Right cardiac atrium (tissue), 5 donors: ENCODE results near the gene TEAD4. TPM values are rescaled to one million over a fixed set of nuclear protein-coding genes. Genes with fewer than 3 reads are reported as not detected.

ENCODE experiments used
- ATAC-seq, 2 donors: fragments of 200-7000 bp; cut with Tn5 transposase; one replicate each; pipeline versions ENCODE4 v1.8.0 to v1.9.1; 2020; ENCODE audit warnings: moderate library complexity in 2 of 2, mild to moderate bottlenecking in 1 of 2
- DNase-seq, 3 donors: peaks; one replicate each; pipeline ENCODE4 v3.0.0-alpha.2; 2020
- H3K27ac ChIP-seq: one replicate; pipeline ENCODE4 v1.5.1; 2013; ENCODE audit warnings: mild to moderate bottlenecking, low read length, control low read depth, moderate library complexity
- H3K27me3 ChIP-seq: one replicate; pipeline ENCODE4 v1.6.1; 2013; ENCODE audit not compliant: control insufficient read depth, insufficient read depth
- H3K4me1 ChIP-seq: one replicate; pipeline ENCODE4 v1.6.1; 2013; ENCODE audit warnings: low read length; ENCODE audit not compliant: control insufficient read depth, insufficient read depth
- H3K4me3 ChIP-seq: one replicate; pipeline ENCODE4 v1.5.1; 2013; ENCODE audit warnings: low read length, control low read depth
- H3K9me3 ChIP-seq: one replicate; pipeline ENCODE4 v1.6.1; 2013; ENCODE audit warnings: low read length; ENCODE audit not compliant: control insufficient read depth
- WGBS: extraction: QIAGEN DNeasy Blood & Tissue Kit; methylation state at CpG from one replicate; pipeline ENCODE4 v1.1.7; 2013; 5-methylcytosine and 5-hydroxymethylcytosine counted together
- intact Hi-C, 4 donors: fragments of 100-400 bp; cut with DNase I; formaldehyde crosslinking; loops; one replicate each; pipeline versions ENCODE4 v1.11.0 to v1.14.0; 2022 to 2023
- polyA plus RNA-seq: library from polyadenylated mRNA; stranded (reverse); fragments of 200-250 nt; gene quantifications from one replicate; pipeline ENCODE4 v1.2.3, GENCODE V29; 2013
- total RNA-seq, 4 donors: library from RNA; stranded (reverse); fragmentation: NEBNext Ultra II Directional; extraction: Animal tissue kit (Norgen Biotek cat#: 25700); gene quantifications; one replicate each; pipeline ENCODE4 v1.2.1, GENCODE V29; 2021
- donor health status: healthy with polysubstance abuse.
- donor health status: DM: no; HTN: yes; CAD: no.
- donor health status: DM: no; HTN: no; CAD: no.
- donor health status: DM: no; HTN: yes; CAD: no; lungs with severe emphysema.
- donor health status: DM: yes; HTN: yes; CAD: no.

Gene TEAD4
- total and polyA plus RNA-seq, 5 donors, result 9.6 to 22.9 (median 11.6) TPM

DNA sequence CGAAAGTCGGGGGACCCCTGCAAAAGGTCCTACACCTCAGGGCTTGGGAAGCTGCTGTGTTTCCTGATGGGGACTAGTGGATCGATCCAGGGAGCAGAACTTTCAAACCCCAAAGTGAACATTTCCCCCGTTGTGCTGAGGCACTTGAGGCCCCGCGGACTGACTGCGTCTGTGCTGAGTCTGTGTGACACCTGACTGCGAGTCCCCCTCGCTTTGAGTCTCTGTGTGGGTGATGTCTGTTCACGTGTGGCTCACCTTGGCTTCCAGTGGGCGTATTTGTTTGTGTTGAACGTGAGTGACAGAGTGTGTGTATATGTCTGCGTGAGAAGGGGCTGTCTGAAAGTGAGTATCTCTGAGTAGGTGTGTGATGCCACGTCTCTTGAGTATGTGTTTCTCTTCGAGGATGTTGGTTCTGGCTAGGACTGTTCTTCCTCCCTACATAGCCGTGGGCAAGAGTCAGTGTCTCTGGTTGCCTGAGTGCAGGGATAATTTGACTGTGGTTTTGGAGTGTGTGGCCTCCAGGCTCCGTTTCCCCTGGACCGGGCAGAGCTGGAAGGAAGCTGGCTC is 1.3 kb downstream of the TEAD4 start:
- Histone ChIP-seq H3K27me3 (no peaks in the 10 kb centered on the region), H3K4me3 (peak overlapping the region; percentile 72), H3K4me1 (peaks cover 8% of the 10 kb centered on the region), H3K27ac (peak overlapping the region; percentile 6), H3K9me3 (no peaks in the 10 kb centered on the region)
- intact Hi-C loops, result loop anchor here in 2 of 4 donors (10.0 kb wide), 1 partner anchor 74 kb away; no protein-coding TSS in a partner anchor
- 25% methylated on average over 18 of the region's 18 CpGs for WGBS
- ATAC-seq, result no peak
- no peak for DNase-seq

DNA sequence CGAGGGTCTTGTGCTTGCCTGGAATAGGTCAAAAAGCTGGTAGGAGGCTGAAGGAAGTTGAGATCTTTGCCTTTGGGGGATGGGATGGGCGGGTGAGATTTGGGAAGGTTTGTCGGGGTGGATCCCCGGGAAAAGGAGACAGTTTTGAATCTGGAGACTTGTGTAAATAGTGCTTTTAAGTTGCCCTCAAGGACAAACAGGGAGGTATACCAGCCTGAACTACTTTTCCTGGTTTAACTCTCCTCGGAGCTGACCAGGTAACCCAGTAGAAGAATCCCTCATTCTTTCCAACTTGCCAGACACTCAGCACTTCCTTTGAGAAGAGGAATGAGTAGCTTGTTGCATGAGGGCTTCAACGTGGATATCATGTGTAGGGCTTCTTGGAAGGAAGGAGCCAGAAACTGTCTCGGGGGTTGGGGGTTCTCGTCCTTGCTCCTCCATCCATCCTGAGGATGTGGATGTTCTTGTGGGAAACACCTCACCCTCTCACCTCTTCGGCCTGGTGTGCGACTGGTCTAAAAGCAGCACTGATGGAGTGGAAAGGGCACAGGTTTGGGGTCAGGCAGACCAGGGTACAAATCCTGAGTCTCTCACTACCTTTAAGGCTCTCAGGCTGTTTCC is 1.9 kb downstream of the TEAD4 start:
- Histone ChIP-seq H3K27ac (peak overlapping the region; percentile 6), H3K4me3 (peak overlapping the region; percentile 72), H3K4me1 (peaks cover 8% of the 10 kb centered on the region), H3K27me3 (no peaks in the 10 kb centered on the region), H3K9me3 (no peaks in the 10 kb centered on the region)
- 61% methylated on average over 10 of the region's 10 CpGs for WGBS
- no peak for DNase-seq
- intact Hi-C loops, result loop anchor here in 2 of 4 donors (10.0 kb wide), 1 partner anchor 74 kb away; no protein-coding TSS in a partner anchor
- no peak for ATAC-seq

DNA sequence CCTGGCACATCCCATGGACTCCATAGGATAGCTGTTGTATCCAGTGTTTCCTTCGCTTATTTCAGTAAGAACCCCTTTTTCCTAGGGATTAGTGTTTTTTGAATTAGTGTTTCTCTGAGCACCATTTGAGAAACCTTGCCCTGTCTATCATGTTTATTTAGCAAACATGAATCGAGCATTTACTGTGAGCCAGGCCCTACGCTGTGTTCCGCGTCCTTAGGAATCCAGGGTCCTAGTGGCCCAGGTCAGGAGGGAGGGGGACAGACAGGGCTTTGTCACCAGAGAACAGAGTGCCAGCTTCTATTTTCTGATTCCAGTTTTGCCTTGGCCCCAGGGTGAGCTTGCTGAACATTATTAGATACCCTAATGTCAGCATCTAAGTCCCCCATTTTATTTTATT is 2.5 kb downstream of the TEAD4 start:
- Histone ChIP-seq H3K4me3 (no peak overlapping the region), H3K27ac (no peak overlapping the region), H3K4me1 (peaks cover 8% of the 10 kb centered on the region), H3K27me3 (no peaks in the 10 kb centered on the region), H3K9me3 (no peaks in the 10 kb centered on the region)
- ATAC-seq, result no peak
- no peak for DNase-seq
- 83% methylated on average over 5 of the region's 5 CpGs for WGBS
- intact Hi-C loops, result loop anchor here in 2 of 4 donors (10.0 kb wide), 1 partner anchor 73 kb away; no protein-coding TSS in a partner anchor

DNA sequence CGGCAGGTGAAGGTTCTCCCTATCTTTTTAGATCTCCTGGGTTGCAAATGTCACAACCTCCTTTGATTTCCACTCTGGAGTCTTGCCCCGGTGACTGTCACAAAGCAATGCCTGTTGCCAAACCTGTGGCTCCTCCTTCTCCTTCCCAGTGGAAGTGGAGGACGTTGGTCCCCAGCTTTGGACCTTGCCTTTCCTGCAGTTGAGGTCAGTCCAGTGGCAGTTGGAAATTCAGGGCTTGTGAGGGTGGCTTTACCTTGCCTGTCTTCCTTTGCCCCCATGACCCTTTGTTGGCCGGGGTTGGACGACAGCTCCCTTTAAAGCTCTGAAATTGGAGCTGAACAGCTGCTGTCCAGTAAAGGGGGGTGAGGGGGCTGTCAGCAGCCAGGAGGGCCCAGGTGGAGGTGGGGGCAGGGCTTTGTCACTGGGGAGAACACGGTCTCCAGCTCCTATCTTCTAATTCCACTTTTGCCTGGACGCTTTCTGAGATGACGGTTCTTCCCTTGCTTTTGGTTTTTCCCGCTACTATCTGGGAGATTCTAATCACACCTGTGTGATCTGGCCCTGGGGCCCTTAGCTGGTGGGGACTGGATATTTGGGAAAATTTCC is 4.1 kb downstream of the TEAD4 start:
- Histone ChIP-seq H3K4me1 (peaks cover under 1% of the 10 kb centered on the region), H3K9me3 (no peaks in the 10 kb centered on the region), H3K27me3 (no peaks in the 10 kb centered on the region), H3K27ac (peak overlapping the region; percentile 60), H3K4me3 (no peak overlapping the region)
- peak in 1 of 3 donors; percentile 41 for DNase-seq
- WGBS, result 44% methylated on average over 9 of the region's 9 CpGs
- ATAC-seq, result peak in 1 of 2 donors; percentile 15
- intact Hi-C loops, result loop anchor here in 2 of 4 donors (10.0 kb wide), 1 partner anchor 72 kb away; no protein-coding TSS in a partner anchor

DNA sequence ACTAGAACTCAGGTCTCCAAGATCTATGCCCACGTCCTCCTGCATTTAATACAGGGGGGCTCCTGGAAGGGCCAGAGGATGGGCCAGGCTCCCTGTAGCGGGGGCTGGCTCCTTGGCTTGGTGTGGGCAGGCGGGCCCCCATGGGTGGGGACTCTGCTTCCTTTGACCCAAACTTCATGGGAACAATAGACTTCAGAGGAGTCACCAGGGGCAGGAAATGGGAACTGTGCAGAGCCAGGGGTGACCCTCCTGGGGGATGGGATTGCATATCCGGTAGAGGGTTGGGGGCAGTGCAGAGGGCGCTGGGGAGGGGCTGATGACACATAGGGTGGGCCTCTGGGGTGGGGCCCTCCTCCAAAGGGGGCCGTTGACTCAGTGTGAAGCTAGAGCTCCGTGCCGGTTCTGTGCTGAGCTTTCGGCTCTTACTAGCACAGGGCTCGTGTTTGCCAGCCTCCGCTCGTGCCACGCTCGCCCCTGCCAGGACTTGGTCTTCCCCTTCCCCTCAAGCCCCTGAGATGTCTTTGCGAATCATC is 4.6 kb downstream of the TEAD4 start:
- 59% methylated on average over 15 of the region's 15 CpGs for WGBS
- H3K9me3 ChIP-seq, result no peaks in the 10 kb centered on the region
- H3K4me3 ChIP-seq, result no peak overlapping the region
- H3K27me3 ChIP-seq, result no peaks in the 10 kb centered on the region
- ATAC-seq, result peak; percentile 49 to 88
- peak overlapping the region; percentile 63 for H3K27ac ChIP-seq
- DNase-seq, result peak; percentile 72 to 78 (median 77)
- intact Hi-C loops, result loop anchor here in 2 of 4 donors (10.0 kb wide), 1 partner anchor 71 kb away; no protein-coding TSS in a partner anchor
- H3K4me1 ChIP-seq, result no peaks in the 10 kb centered on the region

DNA sequence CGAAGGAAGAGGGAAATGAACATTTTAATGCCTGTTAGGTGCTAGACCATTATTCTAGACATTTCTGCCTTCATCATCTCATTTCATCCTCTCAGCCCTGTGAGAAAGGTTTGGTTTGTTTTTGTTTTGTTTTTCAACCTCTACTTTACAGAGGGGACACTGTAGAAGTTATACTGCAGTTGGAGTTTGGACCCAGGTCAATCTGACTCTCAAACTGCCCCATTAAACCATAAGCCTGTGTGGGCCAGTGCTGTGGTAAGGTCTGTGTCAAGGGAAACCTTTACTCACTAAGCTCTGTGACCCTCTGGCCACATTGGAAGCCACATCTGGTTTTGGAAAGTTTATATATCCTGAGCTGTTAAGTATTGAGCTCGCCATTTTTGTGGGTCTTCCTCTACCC is 8.5 kb downstream of the TEAD4 start:
- Histone ChIP-seq H3K27me3 (no peaks in the 10 kb centered on the region), H3K27ac (no peak overlapping the region), H3K4me1 (no peaks in the 10 kb centered on the region), H3K4me3 (no peak overlapping the region), H3K9me3 (no peaks in the 10 kb centered on the region)
- 92% methylated on average over 2 of the region's 2 CpGs for WGBS
- no peak for DNase-seq
- intact Hi-C loops, result loop anchor here in 2 of 4 donors (10.0 kb wide), 1 partner anchor 67 kb away; no protein-coding TSS in a partner anchor
- ATAC-seq, result no peak

DNA sequence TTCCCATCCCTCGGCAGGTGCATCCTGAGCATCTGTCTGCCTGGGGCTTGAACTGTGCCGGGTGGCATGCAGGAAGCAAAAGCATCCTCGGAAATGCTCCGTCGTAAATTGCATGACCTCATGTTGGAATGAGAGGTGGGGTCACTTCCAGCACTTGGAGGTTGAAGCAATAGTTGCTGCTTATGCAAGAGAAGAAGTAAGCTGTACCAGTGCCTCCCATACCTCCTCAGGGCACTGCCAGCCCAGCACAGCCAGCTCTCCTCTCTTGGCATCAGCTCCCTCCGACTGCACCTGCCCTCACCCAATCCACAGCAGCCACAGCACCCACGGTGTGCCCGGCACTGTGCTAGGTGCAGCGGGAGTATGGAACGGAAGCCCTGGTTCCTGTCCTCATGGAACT is 11.5 kb downstream of the TEAD4 start:
- H3K4me3 ChIP-seq, result no peak overlapping the region
- intact Hi-C loops, result no loop called here
- H3K4me1 ChIP-seq, result peaks cover 2% of the 10 kb centered on the region
- ATAC-seq (no peak), DNase-seq (no peak)
- 76% methylated on average over 10 of the region's 10 CpGs for WGBS
- H3K27ac ChIP-seq, result no peak overlapping the region
- no peaks in the 10 kb centered on the region for H3K9me3 ChIP-seq
- no peaks in the 10 kb centered on the region for H3K27me3 ChIP-seq

DNA sequence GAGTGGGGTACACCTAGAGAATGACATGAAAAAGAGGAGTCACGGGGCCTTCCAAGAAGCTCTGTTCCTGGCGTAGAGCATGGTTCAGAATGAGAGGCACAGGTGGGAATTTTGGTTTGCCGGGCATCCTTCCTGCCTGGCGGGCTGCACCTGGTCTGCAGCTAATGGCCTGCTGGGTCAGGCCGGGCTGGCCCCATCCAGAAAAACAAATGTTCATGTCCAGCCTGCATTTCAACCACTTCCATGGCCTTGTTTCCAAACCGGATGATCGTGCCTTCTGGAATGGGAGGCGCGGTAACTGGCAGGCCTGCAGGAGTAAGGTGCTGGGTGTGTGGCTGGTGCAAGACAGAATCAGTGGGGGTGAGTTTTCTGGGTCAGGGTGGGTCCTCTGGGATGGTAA is 14.4 kb downstream of the TEAD4 start:
- peaks cover 4% of the 10 kb centered on the region for H3K4me1 ChIP-seq
- intact Hi-C loops, result no loop called here
- WGBS, result 95% methylated on average over 9 of the region's 9 CpGs
- DNase-seq, result no peak
- no peak for ATAC-seq
- no peaks in the 10 kb centered on the region for H3K27me3 ChIP-seq
- no peak overlapping the region for H3K27ac ChIP-seq
- no peak overlapping the region for H3K4me3 ChIP-seq
- no peaks in the 10 kb centered on the region for H3K9me3 ChIP-seq

DNA sequence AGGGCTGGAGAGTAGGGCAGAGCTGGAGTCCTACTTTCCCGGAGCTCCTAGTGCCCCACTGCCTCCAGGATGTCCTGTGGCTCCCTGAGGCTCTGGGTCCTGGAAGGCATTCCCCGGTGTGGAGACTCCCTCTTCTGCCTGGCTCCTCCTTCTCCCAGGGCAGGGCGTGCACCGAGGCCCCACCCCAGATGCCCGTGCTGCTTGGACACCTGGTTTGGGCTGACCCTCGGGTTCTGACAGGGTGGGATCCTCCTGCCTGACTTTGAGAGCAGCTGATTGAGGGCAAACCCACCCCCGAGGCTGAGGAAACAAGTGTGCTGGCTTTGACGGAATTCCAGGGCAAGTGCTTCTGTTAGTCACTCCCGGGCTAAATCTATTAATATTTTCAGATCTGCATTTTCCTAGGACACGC is 15.4 kb downstream of the TEAD4 start:
- 33% methylated on average over 10 of the region's 10 CpGs for WGBS
- DNase-seq (no peak), ATAC-seq (peak; percentile 52 to 55)
- intact Hi-C loops, result no loop called here
- Histone ChIP-seq H3K4me3 (no peak overlapping the region), H3K27ac (no peak overlapping the region), H3K9me3 (no peaks in the 10 kb centered on the region), H3K4me1 (peaks cover 4% of the 10 kb centered on the region), H3K27me3 (no peaks in the 10 kb centered on the region)

DNA sequence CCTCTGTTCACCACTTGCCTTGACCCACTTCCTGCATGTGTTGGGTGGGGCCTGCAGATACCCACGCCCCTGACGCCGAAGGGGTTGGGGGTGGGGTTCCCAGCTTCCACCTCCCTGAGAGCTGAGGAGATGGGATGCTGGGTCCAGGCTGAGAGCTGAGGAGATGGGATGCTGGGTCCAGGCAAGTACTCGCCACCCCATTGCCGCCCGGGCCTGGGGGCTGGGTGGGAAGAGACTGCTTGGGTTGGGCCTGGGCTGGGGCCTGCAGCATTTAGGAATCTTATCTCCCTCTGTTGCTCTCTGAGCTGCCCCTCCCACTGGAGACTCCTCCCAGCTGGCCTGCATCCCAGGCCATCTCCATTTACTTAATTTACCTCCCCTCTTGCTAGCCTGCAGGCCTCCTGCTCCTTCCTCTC is 17.4 kb downstream of the TEAD4 start:
- Histone ChIP-seq H3K27ac (no peak overlapping the region), H3K9me3 (no peaks in the 10 kb centered on the region), H3K4me3 (no peak overlapping the region), H3K27me3 (no peaks in the 10 kb centered on the region), H3K4me1 (peaks cover 4% of the 10 kb centered on the region)
- peak; percentile 37 to 61 for ATAC-seq
- no peak for DNase-seq
- intact Hi-C loops, result no loop called here
- WGBS, result 54% methylated on average over 6 of the region's 6 CpGs

DNA sequence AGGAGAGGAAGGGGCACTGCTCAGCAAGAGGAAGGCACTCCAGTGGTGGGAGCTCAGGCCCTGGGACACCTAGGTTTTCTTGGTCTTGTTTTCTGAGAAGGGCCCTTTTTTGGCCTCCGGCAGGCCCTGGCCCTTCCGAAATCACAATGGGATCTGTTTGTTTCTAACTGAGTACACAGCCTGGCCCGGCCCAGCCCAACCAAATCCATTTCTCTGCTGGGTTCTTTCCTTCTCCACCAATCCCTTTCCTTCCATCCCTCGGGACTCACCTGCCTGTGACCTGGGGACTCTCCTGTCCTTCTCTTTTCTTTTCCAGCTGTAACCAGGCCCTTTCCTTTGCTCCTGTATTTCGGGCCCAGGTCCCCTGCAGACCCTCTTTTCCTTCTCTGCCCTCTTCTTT is 18.6 kb downstream of the TEAD4 start:
- no peak overlapping the region for H3K27ac ChIP-seq
- intact Hi-C loops, result no loop called here
- no peak overlapping the region for H3K4me3 ChIP-seq
- 96% methylated on average over 5 of the region's 5 CpGs for WGBS
- H3K27me3 ChIP-seq, result no peaks in the 10 kb centered on the region
- ATAC-seq, result no peak
- H3K4me1 ChIP-seq, result peaks cover 4% of the 10 kb centered on the region
- no peaks in the 10 kb centered on the region for H3K9me3 ChIP-seq
- no peak for DNase-seq
